Coronary artery (tissue), 2 donors: ENCODE data around the gene JAM3.

Experiments used
- DNase-seq: peaks from one replicate; pipeline ENCODE4 v3.0.0-alpha.2; 2017; ENCODE audit warnings: low spot score
- H3K27ac ChIP-seq, 2 donors: fragments of 200-600 bp; sonication (generic); one replicate each; pipeline ENCODE4 v1.5.1; 2016 to 2019
- H3K4me3 ChIP-seq: fragments of 200-600 bp; sonication (generic); 2 replicates; pipeline ENCODE4 v1.5.1; 2016; ENCODE audit warnings: mild to moderate bottlenecking, moderate library complexity
- TF ChIP-seq, protein P1 (sequence below): fragments of 200-600 bp; sonication (generic); IDR thresholded peaks from one replicate; pipeline ENCODE4 v1.5.1; 2019; ENCODE audit warnings: antibody characterized with exemption

JAM3 gene

DNA sequence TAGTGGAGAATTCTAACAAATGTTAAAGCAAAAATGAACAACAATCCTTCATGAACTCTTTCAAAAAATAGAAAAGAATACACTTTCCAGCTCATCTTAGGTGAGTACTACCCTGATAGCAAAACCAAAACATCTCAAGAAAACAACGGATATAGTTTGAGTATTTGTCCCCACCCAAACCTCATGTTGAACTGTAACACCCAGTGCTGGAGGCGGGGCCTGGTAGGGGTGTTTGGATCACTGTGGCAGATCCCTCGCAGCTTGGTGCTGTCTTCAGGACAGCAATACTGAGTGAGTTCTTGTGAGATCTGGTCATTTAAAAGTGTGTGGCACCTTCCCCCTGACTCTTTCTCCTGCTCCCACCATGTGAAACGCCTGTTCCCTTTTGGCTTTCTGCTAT lies 127.9 kb downstream of the JAM3 start:
- TF ChIP-seq, protein P1, sequence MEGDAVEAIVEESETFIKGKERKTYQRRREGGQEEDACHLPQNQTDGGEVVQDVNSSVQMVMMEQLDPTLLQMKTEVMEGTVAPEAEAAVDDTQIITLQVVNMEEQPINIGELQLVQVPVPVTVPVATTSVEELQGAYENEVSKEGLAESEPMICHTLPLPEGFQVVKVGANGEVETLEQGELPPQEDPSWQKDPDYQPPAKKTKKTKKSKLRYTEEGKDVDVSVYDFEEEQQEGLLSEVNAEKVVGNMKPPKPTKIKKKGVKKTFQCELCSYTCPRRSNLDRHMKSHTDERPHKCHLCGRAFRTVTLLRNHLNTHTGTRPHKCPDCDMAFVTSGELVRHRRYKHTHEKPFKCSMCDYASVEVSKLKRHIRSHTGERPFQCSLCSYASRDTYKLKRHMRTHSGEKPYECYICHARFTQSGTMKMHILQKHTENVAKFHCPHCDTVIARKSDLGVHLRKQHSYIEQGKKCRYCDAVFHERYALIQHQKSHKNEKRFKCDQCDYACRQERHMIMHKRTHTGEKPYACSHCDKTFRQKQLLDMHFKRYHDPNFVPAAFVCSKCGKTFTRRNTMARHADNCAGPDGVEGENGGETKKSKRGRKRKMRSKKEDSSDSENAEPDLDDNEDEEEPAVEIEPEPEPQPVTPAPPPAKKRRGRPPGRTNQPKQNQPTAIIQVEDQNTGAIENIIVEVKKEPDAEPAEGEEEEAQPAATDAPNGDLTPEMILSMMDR: no peak
- H3K4me3 ChIP-seq: no peak overlapping the region

GRCh38 chr11:134199531-134199930 lies 130.7 kb downstream of the JAM3 start:
- Histone ChIP-seq H3K27ac (no peak overlapping the region), H3K4me3 (no peak overlapping the region)
- TF ChIP-seq, protein P1: no peak
- DNase-seq: no peak

More for the DNA sequence above, 127.9 kb downstream of the JAM3 start:
- H3K27ac ChIP-seq: no peak overlapping the region
- no peak for DNase-seq

DNA sequence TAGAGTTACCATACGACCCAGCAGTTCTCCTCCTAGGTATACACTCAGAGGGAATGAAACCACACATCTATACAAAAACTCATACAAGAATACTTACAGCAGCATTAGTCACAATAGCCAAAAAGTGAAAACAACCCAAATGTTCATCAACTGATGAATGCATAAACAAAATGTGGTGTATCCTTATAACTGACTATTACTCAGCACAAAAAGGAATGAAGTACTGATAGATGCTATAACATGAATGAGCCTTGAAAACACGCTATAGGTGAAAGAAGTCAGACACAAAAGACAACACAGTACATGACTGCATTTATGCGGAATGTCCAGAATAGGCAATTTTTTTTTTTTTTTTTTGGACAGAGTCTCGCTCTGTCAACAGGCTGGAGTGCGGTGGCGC lies 131.8 kb downstream of the JAM3 start:
- H3K4me3 ChIP-seq: no peak overlapping the region
- TF ChIP-seq, protein P1: no peak
- H3K27ac ChIP-seq: no peak overlapping the region
- no peak for DNase-seq
